Small intestine (tissue), 7 donors: ENCODE measurements around the gene HDAC9. TPM values are rescaled to one million over a fixed set of nuclear protein-coding genes. Genes with fewer than 3 reads are reported as not detected.

Experiments
- DNase-seq, 2 donors: peaks; one replicate each; pipeline versions ENCODE4 v3.0.0 to v3.0.0-alpha.2; 2013
- FAIRE-seq: peaks from 2 replicates; lab custom pipeline; 2012; peaks lifted over from hg19 to GRCh38; lab: Jason Lieb, UNC
- H3K27ac ChIP-seq, 3 donors: one replicate each; pipeline ENCODE4 v1.5.1; 2013; ENCODE audit warnings: low read length in 2 of 3, mild to moderate bottlenecking in 2 of 3, control low read depth in 1 of 3, inconsistent platforms in 1 of 3, low read depth in 1 of 3, moderate library complexity in 1 of 3
- H3K27me3 ChIP-seq, 3 donors: one replicate each; pipeline ENCODE4 v1.6.1; 2013; ENCODE audit warnings: low read length in 3 of 3, inconsistent platforms in 1 of 3; ENCODE audit not compliant: control insufficient read depth in 3 of 3, insufficient read depth in 3 of 3
- H3K36me3 ChIP-seq, 3 donors: one replicate each; pipeline ENCODE4 v1.6.1; 2013; ENCODE audit warnings: low read length in 3 of 3, inconsistent platforms in 1 of 3, low read depth in 1 of 3, mild to moderate bottlenecking in 1 of 3, moderate library complexity in 1 of 3; ENCODE audit not compliant: control insufficient read depth in 3 of 3, insufficient read depth in 2 of 3
- H3K4me1 ChIP-seq, 3 donors: one replicate each; pipeline ENCODE4 v1.6.1; 2013; ENCODE audit warnings: low read length in 2 of 3, inconsistent platforms in 1 of 3, low read depth in 1 of 3, mild to moderate bottlenecking in 1 of 3, moderate library complexity in 1 of 3; ENCODE audit not compliant: control insufficient read depth in 3 of 3, insufficient read depth in 2 of 3
- H3K4me3 ChIP-seq, 3 donors: one replicate each; pipeline ENCODE4 v1.5.1; 2013; ENCODE audit warnings: low read length in 3 of 3, control low read depth in 1 of 3, inconsistent platforms in 1 of 3, low read depth in 1 of 3, mild to moderate bottlenecking in 1 of 3, moderate library complexity in 1 of 3
- H3K9me3 ChIP-seq, 2 donors: one replicate each; pipeline ENCODE4 v1.6.1; 2013; ENCODE audit warnings: low read depth in 1 of 2, low read length in 1 of 2; ENCODE audit not compliant: control insufficient read depth in 2 of 2, insufficient read depth in 1 of 2
- WGBS, 3 donors: extraction: QIAGEN DNeasy Blood & Tissue Kit; methylation state at CpG; one replicate each; pipeline ENCODE4 v1.1.7; 2013; 5-methylcytosine and 5-hydroxymethylcytosine counted together
- polyA plus RNA-seq, 4 donors: library from polyadenylated mRNA; stranded (reverse) in 3 of 4; unstranded in 1 of 4; fragments of 200-250 nt in 3 of 4; fragments of 120-200 nt in 1 of 4; gene quantifications; one replicate each; pipeline versions ENCODE4 v1.2.1 to v1.2.3, GENCODE V29; 2013
- donor health status: healthy with polysubstance abuse.
- donor health status: control.
- donor health status: control.
- donor health status: Bipolar disorder and iron deficiency.
- donor health status: healthy.

HDAC9 gene
- polyA plus RNA-seq, 4 donors, result 2.2 to 2.7 (median 2.7) TPM; not detected in 1

DNA sequence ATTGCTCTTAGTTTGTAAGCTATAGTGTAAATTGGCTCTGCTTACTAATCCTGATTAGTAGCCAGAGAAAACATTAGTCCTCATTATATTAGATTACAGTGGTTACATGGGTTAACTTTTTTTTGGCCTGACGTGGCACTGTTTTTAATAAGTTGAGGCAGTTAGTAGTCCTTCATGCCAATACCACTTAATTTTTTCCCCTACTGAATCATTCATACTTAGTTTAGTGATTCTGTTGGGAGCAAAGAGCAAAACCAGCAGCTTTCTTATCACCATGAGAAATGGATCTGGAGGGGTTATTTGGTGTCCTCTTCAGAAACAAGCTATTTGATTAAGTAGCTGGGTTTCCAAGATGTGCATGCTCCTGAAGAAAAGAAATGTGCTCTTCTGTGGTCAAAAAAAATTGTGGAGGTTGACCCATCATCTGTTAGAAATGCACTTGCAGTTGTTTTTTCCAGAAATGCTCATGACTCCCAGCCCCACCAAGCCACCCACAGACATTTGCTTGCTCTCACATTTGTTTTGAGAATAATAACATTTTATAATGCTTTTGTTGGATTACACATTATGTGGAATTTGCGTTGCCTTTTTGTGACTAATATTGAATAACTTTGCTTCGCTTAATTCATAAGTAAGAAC lies 258.5 kb downstream of the HDAC9 start:
- DNase-seq (no peak), FAIRE-seq (no peak)
- Histone ChIP-seq H3K27ac (no peak overlapping the region), H3K4me3 (no peak overlapping the region), H3K4me1 (no peaks in the 10 kb centered on the region), H3K36me3 (no peaks in the 10 kb centered on the region), H3K27me3 (no peaks in the 10 kb centered on the region), H3K9me3 (no peaks in the 10 kb centered on the region)
- WGBS, 3 donors, result 61 to 80% (median 71%) methylated on average over 3 of the region's 3 CpGs

GRCh38 chr7:18754766-18755165 lies 259.2 kb downstream of the HDAC9 start:
- Histone ChIP-seq H3K27ac (no peak overlapping the region), H3K4me1 (no peaks in the 10 kb centered on the region), H3K36me3 (no peaks in the 10 kb centered on the region), H3K4me3 (no peak overlapping the region), H3K9me3 (peaks cover 0 to 1% of the 10 kb centered on the region in 2 donors), H3K27me3 (no peaks in the 10 kb centered on the region)
- FAIRE-seq, result no peak
- WGBS, 3 donors, result 69 to 74% (median 70%) methylated on average over 2 of the region's 2 CpGs
- DNase-seq, result no peak

- WGBS, 3 donors, result 63 to 82% (median 66%) methylated on average over 4 of the region's 4 CpGs
- H3K9me3 ChIP-seq, result peaks cover 0 to 1% of the 10 kb centered on the region in 2 donors
- H3K27ac ChIP-seq, result no peak overlapping the region
- FAIRE-seq, result no peak
- H3K4me1 ChIP-seq, result no peaks in the 10 kb centered on the region
- no peak for DNase-seq
- H3K36me3 ChIP-seq, result no peaks in the 10 kb centered on the region
- H3K4me3 ChIP-seq, result no peak overlapping the region
- no peaks in the 10 kb centered on the region for H3K27me3 ChIP-seq
Measured at GRCh38 chr7:18755793-18756192, 260.2 kb downstream of the HDAC9 start.

- Histone ChIP-seq H3K4me3 (no peak overlapping the region), H3K36me3 (no peaks in the 10 kb centered on the region), H3K27me3 (no peaks in the 10 kb centered on the region), H3K27ac (no peak overlapping the region), H3K9me3 (peaks cover 0 to 1% of the 10 kb centered on the region in 2 donors), H3K4me1 (no peaks in the 10 kb centered on the region)
- DNase-seq, result no peak
- FAIRE-seq, result no peak
- WGBS, 3 donors, result 80 to 90% (median 82%) methylated on average over 6 of the region's 6 CpGs
Measured at GRCh38 chr7:18756378-18757050, 261.0 kb downstream of the HDAC9 start.

DNA sequence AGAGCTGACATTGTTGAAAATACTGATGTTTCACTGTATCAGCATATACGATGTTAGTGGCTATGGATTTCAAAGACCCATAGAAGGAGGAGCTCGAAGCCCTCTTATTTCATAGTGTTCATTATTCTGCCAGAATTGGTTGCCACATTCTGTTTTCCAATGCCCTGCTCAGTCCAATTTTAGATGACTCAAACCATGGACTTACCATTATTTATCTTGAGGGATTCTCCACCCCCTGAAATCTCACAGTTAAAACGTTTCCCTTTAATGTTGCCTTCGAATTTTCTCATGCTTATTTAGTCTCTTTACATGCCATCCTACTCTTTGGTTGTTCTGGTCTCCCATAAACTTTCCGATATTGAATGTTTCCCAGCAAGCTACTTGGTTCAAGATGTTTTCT lies 264.5 kb downstream of the HDAC9 start:
- H3K27me3 ChIP-seq, result no peaks in the 10 kb centered on the region
- no peak overlapping the region for H3K27ac ChIP-seq
- DNase-seq (no peak), FAIRE-seq (no peak)
- H3K9me3 ChIP-seq, result peaks cover 0 to 1% of the 10 kb centered on the region in 2 donors
- H3K4me3 ChIP-seq, result no peak overlapping the region
- 58 to 76% (median 72%) methylated on average over 5 of the region's 5 CpGs for WGBS, 3 donors
- H3K36me3 ChIP-seq, result no peaks in the 10 kb centered on the region
- no peaks in the 10 kb centered on the region for H3K4me1 ChIP-seq

DNA sequence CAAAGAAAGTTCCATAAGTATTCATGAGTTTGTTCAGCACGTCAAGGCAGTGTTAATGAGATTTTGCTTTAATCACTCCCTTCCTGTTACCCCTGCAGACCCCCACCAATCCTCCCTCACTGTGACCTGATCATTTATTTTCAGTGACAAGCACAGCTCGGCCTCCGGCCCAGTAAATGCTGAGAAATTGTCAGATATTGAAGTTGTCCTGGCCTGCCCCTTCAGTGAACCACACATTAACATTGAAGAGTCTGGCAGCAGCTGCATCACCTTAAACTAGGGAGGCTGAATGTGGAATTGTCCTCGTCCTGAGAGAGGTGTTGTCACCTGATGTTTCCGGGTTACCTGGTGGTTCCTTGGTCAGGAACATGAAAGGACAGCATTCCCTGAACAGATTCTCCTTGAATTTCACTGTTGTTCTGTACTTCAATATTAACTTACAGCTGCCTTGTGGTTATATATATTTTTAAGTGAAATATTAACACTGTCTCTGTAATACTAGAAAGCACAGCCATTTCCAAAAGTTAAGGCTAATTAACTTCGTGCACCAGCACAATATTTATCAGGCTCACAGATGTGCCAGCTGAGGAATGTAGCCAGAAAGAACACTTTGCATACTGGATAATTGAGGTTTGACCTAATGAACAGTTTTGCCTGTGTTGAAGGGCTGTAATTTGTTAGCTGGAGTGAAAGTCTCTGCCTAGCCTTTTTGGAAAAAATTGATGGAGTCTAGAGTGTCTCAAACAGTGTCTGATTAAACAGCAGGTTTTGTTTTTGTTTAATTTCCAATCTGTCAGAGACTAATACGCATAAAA lies 265.3 kb downstream of the HDAC9 start:
- Histone ChIP-seq H3K27ac (no peak overlapping the region), H3K4me3 (no peak overlapping the region), H3K27me3 (no peaks in the 10 kb centered on the region), H3K36me3 (no peaks in the 10 kb centered on the region), H3K9me3 (peaks cover 0 to 1% of the 10 kb centered on the region in 2 donors), H3K4me1 (no peaks in the 10 kb centered on the region)
- no peak for FAIRE-seq
- no peak for DNase-seq
- WGBS, 3 donors, result 61 to 76% (median 64%) methylated on average over 7 of the region's 7 CpGs

GRCh38 chr7:18762189-18762588 lies 266.6 kb downstream of the HDAC9 start:
- no peak for FAIRE-seq

DNA sequence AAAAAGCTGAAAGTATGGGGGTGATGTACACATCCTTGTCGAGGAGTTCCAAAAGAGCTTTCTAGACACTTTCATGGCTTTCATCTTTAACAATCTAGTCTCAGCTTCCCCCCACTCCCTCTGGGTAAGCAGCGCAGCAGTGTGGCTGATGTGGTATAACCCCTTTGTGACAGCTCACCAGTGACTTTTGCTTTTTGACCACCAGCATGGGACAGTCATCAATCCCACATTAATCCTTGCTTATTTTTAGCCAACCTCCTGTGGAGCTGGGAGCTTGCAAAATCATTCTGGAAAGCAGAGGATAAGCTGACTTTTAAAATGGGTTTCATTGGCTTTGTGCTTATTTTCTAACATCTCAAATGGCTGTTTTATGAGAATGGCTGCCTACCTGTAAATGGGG lies 272.7 kb downstream of the HDAC9 start:
- DNase-seq, result no peak

More at GRCh38 chr7:18762189-18762588, 266.6 kb downstream of the HDAC9 start:
- WGBS, 3 donors, result 44 to 56% (median 54%) methylated on average over 3 of the region's 3 CpGs
- Histone ChIP-seq H3K36me3 (no peaks in the 10 kb centered on the region), H3K9me3 (peaks cover 0 to 1% of the 10 kb centered on the region in 2 donors), H3K4me3 (no peak overlapping the region), H3K27ac (no peak overlapping the region), H3K4me1 (no peaks in the 10 kb centered on the region), H3K27me3 (no peaks in the 10 kb centered on the region)
- DNase-seq, result no peak

More for the DNA sequence above, 272.7 kb downstream of the HDAC9 start:
- H3K27ac ChIP-seq, result no peak overlapping the region
- 78 to 87% (median 84%) methylated on average over 2 of the region's 2 CpGs for WGBS, 3 donors
- no peak for FAIRE-seq
- H3K4me1 ChIP-seq, result no peaks in the 10 kb centered on the region
- H3K9me3 ChIP-seq, result no peaks in the 10 kb centered on the region
- no peaks in the 10 kb centered on the region for H3K27me3 ChIP-seq
- H3K36me3 ChIP-seq, result no peaks in the 10 kb centered on the region
- H3K4me3 ChIP-seq, result no peak overlapping the region
